GM10266 (cell line): ENCODE data around the gene SLC22A31.

Experiments used
- DNase-seq: peaks from one replicate; pipeline ENCODE4 v3.0.0; 2012; ENCODE audit errors: extremely low spot score
- CTCF ChIP-seq: IDR thresholded peaks from 2 replicates; pipeline ENCODE4 v1.5.1; 2012; ENCODE audit warnings: mild to moderate bottlenecking, low read depth; ENCODE audit not compliant: control insufficient read depth, insufficient read depth; ENCODE audit errors: missing control alignments

SLC22A31 gene

GRCh38 chr16:89152831-89153700, 47.3 kb downstream of the SLC22A31 start:
- no peak for TF ChIP-seq CTCF
- no peak for DNase-seq

GRCh38 chr16:89150981-89151380, 49.4 kb downstream of the SLC22A31 start:
- no peak for TF ChIP-seq CTCF
- no peak for DNase-seq

GRCh38 chr16:89150090-89150835, 50.1 kb downstream of the SLC22A31 start:
- TF ChIP-seq CTCF, result no peak
- DNase-seq, result no peak

GRCh38 chr16:89149386-89149785, 51.0 kb downstream of the SLC22A31 start:
- DNase-seq, result no peak
- no peak for TF ChIP-seq CTCF

- TF ChIP-seq CTCF, result no peak
- DNase-seq, result no peak
Measured at GRCh38 chr16:89147085-89147817, 53.1 kb downstream of the SLC22A31 start.

GRCh38 chr16:89146211-89147005, 53.9 kb downstream of the SLC22A31 start:
- TF ChIP-seq CTCF, result no peak

More at GRCh38 chr16:89146211-89147005, 53.9 kb downstream of the SLC22A31 start:
- no peak for DNase-seq
